ENCODE measurements around the gene NKD1. TPM values are rescaled to one million over a fixed set of nuclear protein-coding genes. Genes with fewer than 3 reads are reported as not detected.

The NKD1 gene
- total RNA-seq, 4 donors from 2014 or later, result 3.5 to 48.1 (median 8.9) TPM

GRCh38 chr16:50697881-50698767 lies 149.9 kb downstream of the NKD1 start:
- no peaks in the 10 kb centered on the region for H3K9me3 ChIP-seq
- intact Hi-C loops (cut with DNase I; ENCODE audit: low total_unique reads), result no loop called here
- DNase-seq, result peak; percentile 27 to 45
- H3K27me3 ChIP-seq, result no peaks in the 10 kb centered on the region
- no peaks in the 10 kb centered on the region for H3K36me3 ChIP-seq
- peak overlapping the region; percentile 36 to 39 for H3K4me3 ChIP-seq
- peak overlapping the region; percentile 51 to 61 for H3K27ac ChIP-seq
- H3K4me1 ChIP-seq, result no peaks in the 10 kb centered on the region
- TF ChIP-seq CTCF (IDR thresholded peaks at IDR 0.05), result no peak
- no peak for TF ChIP-seq POLR2A (IDR thresholded peaks at IDR 0.05)

Other genes starting within 250 kb of the NKD1 start
- 10 to 100 TPM; 26.9 to 74.8 (median 40.3) TPM for gene BRD7, start 179.4 kb upstream of the NKD1 start, total RNA-seq
- 1 to 10 TPM in 3 of 4 donors, under 1 TPM in 1; 0.76 to 7.7 (median 4.4) TPM for gene SNX20, start 132.9 kb downstream of the NKD1 start, total RNA-seq
- 1 to 10 TPM in 3 of 4 donors, not detected in 1; 1.5 to 5.6 (median 1.9) TPM for gene NOD2, start 145.2 kb downstream of the NKD1 start, total RNA-seq
- 10 to 100 TPM; 17.6 to 65.8 (median 45.1) TPM for gene CYLD, start 193.7 kb downstream of the NKD1 start, total RNA-seq

Measured in uterus (tissue), 4 donors.